KOPT-K1 (cell line): ENCODE results near the gene ZKSCAN5.
"Not testable (repeated sequence)": the region's sequence is repeated elsewhere in the genome, so short reads cannot be mapped to it uniquely, and the experiment has no call there.

Source experiments
- H3K27ac ChIP-seq: fragments of 200-600 bp; sonication (generic); 2 replicates; pipeline ENCODE4 v1.5.1; 2016; ENCODE audit warnings: antibody characterized with exemption, mild to moderate bottlenecking, low read depth, low read length; ENCODE audit not compliant: poor library complexity, severe bottlenecking
- H3K36me3 ChIP-seq: fragments of 200-600 bp; sonication (generic); 2 replicates; pipeline ENCODE4 v1.5.1; 2017; ENCODE audit warnings: antibody characterized with exemption, mild to moderate bottlenecking, low read length, moderate library complexity; ENCODE audit not compliant: insufficient read depth
- H3K9me3 ChIP-seq: fragments of 200-600 bp; sonication (generic); 2 replicates; pipeline ENCODE4 v1.5.1; 2017; ENCODE audit warnings: antibody characterized with exemption, low read length, mild to moderate bottlenecking; ENCODE audit not compliant: insufficient read depth, poor library complexity, severe bottlenecking

Gene ZKSCAN5

GRCh38 chr7:99557196-99557607 lies 52.7 kb downstream of the ZKSCAN5 start:
- H3K27ac ChIP-seq = peak overlapping the region; percentile 98
- peaks cover 64% of the 10 kb centered on the region for H3K36me3 ChIP-seq
- H3K9me3 ChIP-seq = no peaks in the 10 kb centered on the region

- Histone ChIP-seq H3K36me3 (peaks cover 71% of the 10 kb centered on the region), H3K27ac (peak overlapping the region; percentile 98), H3K9me3 (no peaks in the 10 kb centered on the region)
These were observed 53.5 kb downstream of the ZKSCAN5 start for GRCh38 chr7:99557940-99558305.

GRCh38 chr7:99558306-99559174 lies 54.1 kb downstream of the ZKSCAN5 start, which contains the start of gene ZNF655:
Gene ZNF655, plus strand, starts transcription at chr7:99558642. Its CDS starts 1,918 bp downstream, at chr7:99560560.
- Histone ChIP-seq H3K36me3 (peaks cover 70% of the 10 kb centered on the region), H3K27ac (peak within 1 kb of the TSS; percentile 98), H3K9me3 (no peaks in the 10 kb centered on the region)

GRCh38 chr7:99559175-99559915 lies 54.9 kb downstream of the ZKSCAN5 start:
- Histone ChIP-seq H3K9me3 (no peaks in the 10 kb centered on the region), H3K36me3 (peaks cover 72% of the 10 kb centered on the region), H3K27ac (peak overlapping the region; percentile 98)

- H3K27ac ChIP-seq = no peak overlapping the region
- peaks cover 72% of the 10 kb centered on the region for H3K36me3 ChIP-seq
These were observed 56.6 kb downstream of the ZKSCAN5 start for GRCh38 chr7:99560834-99561736.

GRCh38 chr7:99561737-99562051 lies 57.2 kb downstream of the ZKSCAN5 start:
- H3K27ac ChIP-seq = no peak overlapping the region
- peaks cover 72% of the 10 kb centered on the region for H3K36me3 ChIP-seq
- no peaks in the 10 kb centered on the region for H3K9me3 ChIP-seq

More at GRCh38 chr7:99560834-99561736, 56.6 kb downstream of the ZKSCAN5 start:
- H3K9me3 ChIP-seq = no peaks in the 10 kb centered on the region

GRCh38 chr7:99562114-99562784 lies 57.8 kb downstream of the ZKSCAN5 start:
- Histone ChIP-seq H3K9me3 (no peaks in the 10 kb centered on the region), H3K27ac (no peak overlapping the region), H3K36me3 (peaks cover 72% of the 10 kb centered on the region)

- Histone ChIP-seq H3K27ac (no peak overlapping the region), H3K36me3 (peaks cover 78% of the 10 kb centered on the region), H3K9me3 (no peaks in the 10 kb centered on the region)
These were observed 58.4 kb downstream of the ZKSCAN5 start for GRCh38 chr7:99562832-99563231.

- H3K27ac ChIP-seq = no peak overlapping the region
- H3K36me3 ChIP-seq = peaks cover 85% of the 10 kb centered on the region
These were observed 59.2 kb downstream of the ZKSCAN5 start for GRCh38 chr7:99563650-99564049.

GRCh38 chr7:99568770-99569169 lies 64.3 kb downstream of the ZKSCAN5 start:
- H3K27ac ChIP-seq, H3K9me3 ChIP-seq: not testable (repeated sequence)
- H3K36me3 ChIP-seq = peaks cover 98% of the 10 kb centered on the region

More at GRCh38 chr7:99563650-99564049, 59.2 kb downstream of the ZKSCAN5 start:
- no peaks in the 10 kb centered on the region for H3K9me3 ChIP-seq

- Histone ChIP-seq H3K9me3 (no peaks in the 10 kb centered on the region), H3K36me3 (peaks cover 83% of the 10 kb centered on the region), H3K27ac (no peak overlapping the region)
These were observed 67.3 kb downstream of the ZKSCAN5 start for GRCh38 chr7:99571768-99572167.

- H3K36me3 ChIP-seq = peaks cover 69% of the 10 kb centered on the region
- no peak overlapping the region for H3K27ac ChIP-seq
- H3K9me3 ChIP-seq = no peaks in the 10 kb centered on the region
These were observed 68.8 kb downstream of the ZKSCAN5 start for GRCh38 chr7:99573257-99573656.

GRCh38 chr7:99576251-99576650 lies 71.8 kb downstream of the ZKSCAN5 start:
- Histone ChIP-seq H3K27ac (no peak overlapping the region), H3K9me3 (no peaks in the 10 kb centered on the region), H3K36me3 (peaks cover 40% of the 10 kb centered on the region)

- Histone ChIP-seq H3K9me3 (no peaks in the 10 kb centered on the region), H3K36me3 (peaks cover 10% of the 10 kb centered on the region), H3K27ac (no peak overlapping the region)
These were observed 75.0 kb downstream of the ZKSCAN5 start for GRCh38 chr7:99579281-99579955.
